Kidney epithelial cell (primary cell): ENCODE data around the gene TCFL5. TPM values are rescaled to one million over a fixed set of nuclear protein-coding genes. Genes with fewer than 3 reads are reported as not detected.

Experiments used
- DNase-seq: peaks from one replicate; pipeline ENCODE4 v3.0.0-alpha.2; 2010; ENCODE audit warnings: low read depth
- H3K27me3 ChIP-seq: 2 replicates; pipeline ENCODE4 v1.6.0; 2011; ENCODE audit warnings: low read length; ENCODE audit not compliant: control insufficient read depth, insufficient read depth
- H3K36me3 ChIP-seq: 2 replicates; pipeline ENCODE4 v1.5.1; 2011; ENCODE audit warnings: low read length; ENCODE audit not compliant: control insufficient read depth, insufficient read depth
- H3K4me3 ChIP-seq: 2 replicates; pipeline ENCODE4 v1.5.1; 2011; ENCODE audit warnings: low read depth, mild to moderate bottlenecking, control low read depth, low read length
- total RNA-seq: library from RNA; depleted of rRNA; stranded (reverse); fragments of >200 nt; gene quantifications from 2 replicates; pipeline ENCODE4 v1.2.3, GENCODE V29; 2015
- TF ChIP-seq, protein P1 (sequence below): IDR thresholded peaks from 2 replicates; pipeline ENCODE4 v1.5.1; 2011; ENCODE audit warnings: mild to moderate bottlenecking, moderate library complexity, low read length, control low read depth, inconsistent platforms; ENCODE audit not compliant: insufficient read depth, poor library complexity, severe bottlenecking

TCFL5 gene
- total RNA-seq, 1 donor from 2014 or later, result 5.4 TPM

DNA sequence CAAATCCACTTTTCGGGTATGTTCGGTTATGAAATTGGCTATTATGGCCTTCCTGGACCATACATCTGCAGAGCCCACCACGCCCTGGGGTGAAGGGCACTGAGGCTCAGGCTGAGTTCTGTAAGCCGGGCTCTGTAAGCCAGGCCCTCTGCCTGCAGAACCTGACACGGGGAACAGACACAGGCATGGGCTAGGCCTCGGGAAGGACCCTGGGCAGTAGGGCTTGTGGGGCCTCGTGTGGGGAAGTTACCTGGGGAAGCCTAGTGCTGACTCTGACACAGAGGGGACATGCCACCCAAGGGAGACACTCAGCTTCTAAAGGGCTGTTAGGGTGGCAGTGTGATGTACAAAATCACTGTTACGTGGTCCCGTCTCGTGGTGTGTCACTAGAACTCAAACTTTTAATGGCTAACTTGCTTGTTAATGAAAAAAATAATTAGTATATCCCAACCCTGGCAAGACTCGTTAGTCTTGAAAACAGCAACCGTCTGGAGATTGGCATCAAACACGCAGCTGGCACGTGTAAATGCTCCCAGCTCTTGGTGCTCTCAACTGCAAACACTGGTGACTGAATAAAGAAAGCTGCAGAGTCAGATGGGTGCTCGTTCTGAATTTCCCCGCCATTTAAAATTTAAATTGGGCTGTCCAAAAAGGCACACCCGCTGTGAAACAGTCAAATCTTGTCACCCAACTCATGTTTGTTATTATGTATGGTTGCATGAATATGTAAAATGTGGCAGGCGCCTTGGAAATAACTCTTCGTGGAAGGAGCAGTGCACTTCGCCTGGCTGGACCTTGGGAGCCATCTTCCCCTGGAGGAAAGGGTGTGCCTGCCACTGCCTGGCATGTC is 23.6 kb upstream of the TCFL5 start:
- H3K36me3 ChIP-seq, result peaks cover 3% of the 10 kb centered on the region
- H3K27me3 ChIP-seq, result no peaks in the 10 kb centered on the region
- no peak overlapping the region for H3K4me3 ChIP-seq
- TF ChIP-seq, protein P1, sequence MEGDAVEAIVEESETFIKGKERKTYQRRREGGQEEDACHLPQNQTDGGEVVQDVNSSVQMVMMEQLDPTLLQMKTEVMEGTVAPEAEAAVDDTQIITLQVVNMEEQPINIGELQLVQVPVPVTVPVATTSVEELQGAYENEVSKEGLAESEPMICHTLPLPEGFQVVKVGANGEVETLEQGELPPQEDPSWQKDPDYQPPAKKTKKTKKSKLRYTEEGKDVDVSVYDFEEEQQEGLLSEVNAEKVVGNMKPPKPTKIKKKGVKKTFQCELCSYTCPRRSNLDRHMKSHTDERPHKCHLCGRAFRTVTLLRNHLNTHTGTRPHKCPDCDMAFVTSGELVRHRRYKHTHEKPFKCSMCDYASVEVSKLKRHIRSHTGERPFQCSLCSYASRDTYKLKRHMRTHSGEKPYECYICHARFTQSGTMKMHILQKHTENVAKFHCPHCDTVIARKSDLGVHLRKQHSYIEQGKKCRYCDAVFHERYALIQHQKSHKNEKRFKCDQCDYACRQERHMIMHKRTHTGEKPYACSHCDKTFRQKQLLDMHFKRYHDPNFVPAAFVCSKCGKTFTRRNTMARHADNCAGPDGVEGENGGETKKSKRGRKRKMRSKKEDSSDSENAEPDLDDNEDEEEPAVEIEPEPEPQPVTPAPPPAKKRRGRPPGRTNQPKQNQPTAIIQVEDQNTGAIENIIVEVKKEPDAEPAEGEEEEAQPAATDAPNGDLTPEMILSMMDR, result no peak
- no peak for DNase-seq

DNA sequence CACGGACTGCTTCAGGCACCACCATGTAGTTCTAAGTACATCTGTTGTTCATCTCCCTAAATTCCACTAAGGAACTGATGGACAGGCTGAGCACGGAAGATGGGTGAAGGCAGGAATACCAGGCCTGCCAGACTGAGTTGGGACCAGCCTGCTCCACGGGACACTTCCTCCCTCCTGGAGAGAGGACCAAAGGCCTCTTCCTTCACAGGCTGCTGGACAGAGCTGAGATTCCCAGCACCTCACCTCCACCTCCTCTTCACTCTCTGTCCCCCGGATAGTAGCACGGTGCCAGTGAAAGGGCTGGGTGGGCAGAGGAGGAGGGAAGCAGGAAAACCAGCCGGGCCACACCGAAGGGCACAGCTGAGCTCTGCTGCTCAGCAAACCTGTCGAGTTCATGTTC is 22.9 kb upstream of the TCFL5 start:
- TF ChIP-seq, protein P1, result no peak
- H3K4me3 ChIP-seq, result no peak overlapping the region
- no peaks in the 10 kb centered on the region for H3K27me3 ChIP-seq
- no peak for DNase-seq
- peaks cover 3% of the 10 kb centered on the region for H3K36me3 ChIP-seq

DNA sequence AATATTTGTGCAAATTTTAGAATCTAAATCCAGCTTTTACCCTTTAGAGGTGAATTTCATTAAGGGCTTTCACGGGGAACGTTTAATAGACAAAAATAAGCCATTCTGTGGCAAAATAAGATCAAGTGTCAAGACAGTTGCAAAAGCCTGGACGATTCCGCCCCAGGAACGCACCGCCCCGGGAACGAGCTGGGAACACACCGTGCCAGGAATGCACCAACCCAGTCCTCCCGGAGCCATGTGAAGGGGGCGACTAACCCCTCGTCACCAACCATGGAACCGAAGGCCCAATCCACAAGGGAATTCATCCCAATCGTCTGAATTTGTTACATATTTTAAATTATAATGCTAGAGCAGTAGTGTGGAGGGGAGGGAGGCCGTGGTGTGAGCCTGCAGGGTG is 20.8 kb upstream of the TCFL5 start:
- H3K36me3 ChIP-seq, result peaks cover 1% of the 10 kb centered on the region
- TF ChIP-seq, protein P1, result no peak
- H3K27me3 ChIP-seq, result peaks cover 5% of the 10 kb centered on the region
- no peak overlapping the region for H3K4me3 ChIP-seq
- DNase-seq, result no peak

DNA sequence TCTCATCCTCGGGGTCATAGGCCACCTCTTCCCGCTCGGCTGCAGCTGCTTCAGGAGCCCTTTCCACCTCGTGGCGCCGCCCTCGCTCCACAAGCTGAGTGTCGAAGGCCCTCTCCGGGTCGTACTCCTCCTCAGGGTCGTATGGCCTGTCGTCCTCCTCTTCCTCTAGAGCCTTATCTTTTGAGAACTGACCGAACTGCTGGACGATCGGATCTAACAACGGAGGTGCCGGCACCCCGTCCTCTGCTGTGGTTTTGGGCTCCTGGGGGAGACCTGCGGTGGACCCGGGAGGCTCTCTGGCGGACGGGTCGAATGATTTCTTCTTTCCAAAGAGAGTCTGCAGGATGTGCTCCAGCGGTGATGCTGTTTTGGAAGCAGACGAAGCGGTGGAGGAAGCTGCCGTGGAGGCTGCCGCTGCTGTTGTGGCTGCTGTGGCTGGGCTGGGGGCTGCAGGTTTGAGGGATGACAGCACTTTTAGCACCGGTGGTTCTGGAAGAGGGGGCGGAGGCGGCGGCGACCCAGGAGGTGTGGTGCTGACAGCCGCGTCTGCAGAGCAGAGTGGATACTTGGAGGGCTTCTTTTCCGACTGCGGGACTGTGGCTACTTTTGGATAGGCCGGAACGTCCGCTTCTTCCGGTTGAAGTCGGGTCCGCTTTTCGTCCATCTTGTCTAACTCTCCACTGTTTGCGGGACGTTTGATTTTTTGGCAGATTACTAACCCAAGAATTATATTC is 20.2 kb upstream of the TCFL5 start:
- TF ChIP-seq, protein P1, result no peak
- H3K27me3 ChIP-seq, result peaks cover 5% of the 10 kb centered on the region
- H3K4me3 ChIP-seq, result no peak overlapping the region
- no peak for DNase-seq
- peaks cover 1% of the 10 kb centered on the region for H3K36me3 ChIP-seq

DNA sequence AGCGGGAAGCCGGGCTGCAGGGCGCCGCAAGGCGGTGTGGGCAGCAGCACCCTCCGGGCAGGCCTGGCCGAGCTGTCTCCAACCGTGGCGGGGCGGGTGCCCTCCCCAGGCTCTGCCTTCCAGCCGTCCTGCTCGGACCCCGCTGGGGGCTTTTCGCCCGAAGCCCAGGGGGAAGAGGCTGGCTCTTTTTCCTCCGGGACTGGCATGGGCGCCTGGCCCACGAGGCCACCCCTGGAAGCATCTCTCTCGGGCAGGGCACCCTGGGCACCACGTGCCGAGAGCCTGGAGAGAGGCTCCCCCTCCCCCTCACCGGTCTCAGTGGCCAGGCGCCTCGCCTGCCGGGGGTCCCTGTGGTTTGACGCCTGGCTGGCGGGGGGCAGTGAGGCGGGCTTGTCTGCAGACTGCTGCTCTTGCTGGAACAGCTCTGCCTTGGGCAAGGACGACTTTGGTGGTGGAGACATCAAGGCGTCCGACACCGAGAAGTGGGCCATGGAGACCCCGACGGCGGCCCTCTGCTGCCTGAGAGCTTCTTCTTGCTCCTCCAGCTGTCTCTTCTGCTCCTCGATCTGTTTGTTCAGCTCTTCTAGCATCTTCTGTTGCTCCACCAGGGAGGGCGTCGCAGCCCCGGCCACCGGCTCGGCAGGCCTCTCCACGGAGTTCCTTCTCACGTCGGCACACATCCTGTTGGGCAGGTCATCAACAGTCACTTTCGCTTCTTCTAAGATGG is 19.5 kb upstream of the TCFL5 start:
- TF ChIP-seq, protein P1, result no peak
- peaks cover 5% of the 10 kb centered on the region for H3K27me3 ChIP-seq
- no peak overlapping the region for H3K4me3 ChIP-seq
- DNase-seq, result no peak
- H3K36me3 ChIP-seq, result no peaks in the 10 kb centered on the region
